Measurements from ENCODE around the gene PCSK5.

Gene PCSK5

GRCh38 chr9:76090909-76091308 lies 200.4 kb downstream of the PCSK5 start:
- no peak for TF ChIP-seq CTCF (IDR thresholded peaks at IDR 0.05; ENCODE audit: extremely low read depth, missing control alignments)
- DNase-seq (ENCODE audit: low spot score), result no peak

- TF ChIP-seq CTCF (IDR thresholded peaks at IDR 0.05; ENCODE audit: extremely low read depth, missing control alignments), result no peak
- DNase-seq (ENCODE audit: low spot score), result no peak
Observed at GRCh38 chr9:76092572-76092971, 202.1 kb downstream of the PCSK5 start.

- DNase-seq (ENCODE audit: low spot score), result no peak
- TF ChIP-seq CTCF (IDR thresholded peaks at IDR 0.05; ENCODE audit: extremely low read depth, missing control alignments), result no peak
Observed at GRCh38 chr9:76095585-76095984, 205.1 kb downstream of the PCSK5 start.

- TF ChIP-seq CTCF (IDR thresholded peaks at IDR 0.05; ENCODE audit: extremely low read depth, missing control alignments), result no peak
- no peak for DNase-seq (ENCODE audit: low spot score)
Observed at GRCh38 chr9:76099516-76099915, 209.0 kb downstream of the PCSK5 start.

- no peak for DNase-seq (ENCODE audit: low spot score)
- no peak for TF ChIP-seq CTCF (IDR thresholded peaks at IDR 0.05; ENCODE audit: extremely low read depth, missing control alignments)
Observed at GRCh38 chr9:76101075-76101474, 210.6 kb downstream of the PCSK5 start.

GRCh38 chr9:76101491-76101890 lies 211.0 kb downstream of the PCSK5 start:
- no peak for DNase-seq (ENCODE audit: low spot score)
- TF ChIP-seq CTCF (IDR thresholded peaks at IDR 0.05; ENCODE audit: extremely low read depth, missing control alignments), result no peak

- no peak for DNase-seq (ENCODE audit: low spot score)
- no peak for TF ChIP-seq CTCF (IDR thresholded peaks at IDR 0.05; ENCODE audit: extremely low read depth, missing control alignments)
Observed at GRCh38 chr9:76101947-76102346, 211.5 kb downstream of the PCSK5 start.

Measured in GM20000 (cell line).